ENCODE results near the gene GNAI3.
"Not testable (repeated sequence)": the region's sequence is repeated elsewhere in the genome, so short reads cannot be mapped to it uniquely, and the experiment has no call there.

GNAI3 gene

DNA sequence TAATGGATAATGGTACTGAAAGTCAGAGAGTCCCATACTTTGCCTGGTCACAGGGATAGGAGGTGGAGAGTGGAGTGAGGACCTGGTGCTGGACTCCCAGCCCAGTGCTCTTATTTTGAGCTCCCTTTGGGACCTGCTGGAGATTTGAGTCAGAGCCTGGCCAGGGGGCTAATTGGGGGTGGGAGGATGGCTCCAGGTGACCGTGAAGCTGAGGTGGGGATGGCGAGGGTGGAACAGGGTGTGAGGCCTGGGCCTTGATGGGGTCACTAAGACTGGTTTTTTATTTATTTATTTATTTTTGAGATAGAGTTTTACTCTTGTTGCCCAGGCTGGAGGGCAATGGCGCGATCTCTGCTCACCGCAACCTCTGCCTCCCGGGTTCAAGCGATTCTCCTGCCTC is 89.0 kb downstream of the GNAI3 start:
- no peak for DNase-seq (ENCODE audit: low spot score)

GRCh38 chr1:109639063-109639840 is 90.8 kb downstream of the GNAI3 start:
- peak; percentile 43 for DNase-seq (ENCODE audit: low spot score)

DNA sequence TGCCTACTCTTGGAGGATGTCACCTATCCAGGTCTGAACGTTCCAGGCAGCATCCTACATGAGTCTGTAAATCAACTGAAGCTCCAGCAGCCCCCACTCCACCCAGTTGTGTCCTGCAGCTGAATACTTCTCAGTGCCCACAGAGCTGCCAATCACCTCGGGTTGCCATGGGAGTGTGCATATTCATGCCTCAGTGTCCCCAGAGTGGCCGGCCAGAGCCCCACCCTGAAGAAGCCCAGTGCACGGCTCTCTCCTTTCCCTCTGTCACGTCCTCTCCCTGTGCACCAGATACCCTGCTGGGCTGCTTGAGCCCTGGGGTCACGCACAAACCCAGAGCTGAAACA is 91.4 kb downstream of the GNAI3 start:
- peak; percentile 49 for DNase-seq (ENCODE audit: low spot score)

DNA sequence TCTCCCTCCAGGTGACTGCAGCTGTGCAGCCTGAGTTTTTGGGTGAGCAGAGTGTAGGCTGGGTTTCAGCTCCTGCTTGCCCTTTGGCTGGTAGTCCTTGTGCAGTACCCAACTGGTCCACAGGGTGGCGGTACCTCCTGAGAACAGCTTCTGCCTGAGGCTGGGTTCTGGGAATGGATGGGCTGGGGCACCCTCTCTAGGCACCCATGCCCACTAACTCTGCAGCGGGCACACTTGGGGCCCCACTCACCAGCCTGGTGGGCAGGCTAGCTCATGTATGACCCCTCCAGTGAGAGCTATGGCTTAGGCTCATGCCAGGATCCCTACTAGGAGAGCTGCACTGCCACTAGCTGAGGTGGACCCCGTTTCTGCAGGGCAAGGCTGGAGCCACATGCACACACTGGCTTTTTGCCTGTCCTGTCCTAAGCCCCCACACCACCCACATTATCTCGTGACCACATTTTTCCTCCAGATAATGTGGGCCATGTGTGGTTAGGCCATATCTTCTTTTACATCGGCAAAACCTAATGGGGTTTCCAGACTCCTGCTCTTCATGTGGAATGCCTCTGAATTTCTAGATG is 92.0 kb downstream of the GNAI3 start:
- DNase-seq (ENCODE audit: low spot score): peak; percentile 92

DNA sequence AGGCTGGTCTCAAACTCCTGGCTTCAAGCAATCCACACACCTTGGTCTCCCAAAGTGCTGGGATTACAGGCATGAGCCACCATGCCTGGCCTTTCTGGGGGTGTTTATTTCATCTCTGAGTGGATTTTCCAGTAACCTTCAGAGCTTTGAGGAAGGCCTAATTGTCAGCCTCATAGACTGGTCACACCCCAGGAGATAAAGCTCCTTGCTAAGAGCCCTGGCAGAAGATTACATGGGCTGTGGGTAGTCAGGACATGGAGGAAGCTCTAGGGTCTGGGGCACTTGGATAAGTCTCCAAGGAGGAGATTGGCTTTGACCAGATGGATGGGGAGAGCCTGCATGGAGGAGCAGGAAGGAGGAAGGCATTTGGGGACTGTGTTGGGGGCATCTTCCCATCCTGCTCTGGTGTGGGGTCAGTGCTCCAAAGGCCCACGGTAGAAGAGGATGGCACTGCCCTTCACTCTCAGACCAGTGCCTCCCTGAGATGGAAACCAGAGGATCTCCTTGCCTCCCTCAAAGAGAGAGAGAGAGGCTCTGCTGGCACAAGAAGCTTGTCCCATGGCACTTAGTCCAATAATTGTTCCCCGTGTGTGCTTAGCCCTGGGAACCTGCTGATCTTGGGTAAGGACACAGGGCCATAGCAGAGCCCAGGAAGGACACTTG is 92.8 kb downstream of the GNAI3 start:
- DNase-seq (ENCODE audit: low spot score): peak; percentile 37

DNA sequence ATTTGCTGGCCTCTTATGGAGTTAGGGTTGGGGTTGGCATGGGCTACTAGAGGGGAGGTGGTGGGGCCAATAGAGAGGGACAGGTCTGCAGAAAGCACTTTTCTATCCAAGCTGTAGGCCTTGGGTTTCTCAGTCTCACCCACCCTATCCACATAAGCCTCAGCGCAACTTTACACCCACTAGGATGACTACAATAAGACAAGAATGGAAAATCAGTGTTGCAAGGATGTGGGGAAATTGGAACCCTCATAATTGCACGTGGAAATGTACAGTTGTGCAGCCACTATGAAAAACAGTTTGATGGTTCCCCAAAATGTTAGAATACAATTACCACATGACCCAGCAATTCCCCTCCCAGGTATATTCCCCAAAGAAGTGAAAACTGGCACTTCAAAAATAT is 93.4 kb downstream of the GNAI3 start:
- DNase-seq (ENCODE audit: low spot score): no peak

- no peak for DNase-seq (ENCODE audit: low spot score)
Measured at GRCh38 chr1:109642626-109643025, 94.2 kb downstream of the GNAI3 start.

- peak; percentile 92 for DNase-seq (ENCODE audit: low spot score)
Measured at GRCh38 chr1:109643385-109644230, 95.2 kb downstream of the GNAI3 start.

DNA sequence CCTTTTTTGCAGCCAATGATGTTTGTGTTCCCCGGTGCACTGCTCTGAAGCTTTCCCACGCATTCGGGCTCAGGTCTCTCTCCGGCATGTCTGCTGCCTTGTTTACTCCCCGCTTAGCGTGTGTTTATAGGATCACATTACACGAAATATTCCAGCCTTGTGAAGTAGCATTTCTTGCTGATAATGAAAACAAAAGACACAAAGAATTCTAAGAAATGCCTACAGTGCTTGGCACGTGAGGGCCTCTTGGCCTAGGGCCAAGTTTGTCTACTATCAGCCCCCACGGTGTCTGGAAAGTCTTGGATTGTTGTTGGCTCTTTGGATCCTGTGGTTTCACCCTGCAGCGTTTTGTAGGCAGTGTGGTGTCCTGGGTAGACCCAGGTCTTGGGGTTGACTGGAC is 96.3 kb downstream of the GNAI3 start:
- DNase-seq (ENCODE audit: low spot score): peak; percentile 45

- no peak for DNase-seq (ENCODE audit: low spot score)
Measured at GRCh38 chr1:109649491-109649914, 101.1 kb downstream of the GNAI3 start.

DNA sequence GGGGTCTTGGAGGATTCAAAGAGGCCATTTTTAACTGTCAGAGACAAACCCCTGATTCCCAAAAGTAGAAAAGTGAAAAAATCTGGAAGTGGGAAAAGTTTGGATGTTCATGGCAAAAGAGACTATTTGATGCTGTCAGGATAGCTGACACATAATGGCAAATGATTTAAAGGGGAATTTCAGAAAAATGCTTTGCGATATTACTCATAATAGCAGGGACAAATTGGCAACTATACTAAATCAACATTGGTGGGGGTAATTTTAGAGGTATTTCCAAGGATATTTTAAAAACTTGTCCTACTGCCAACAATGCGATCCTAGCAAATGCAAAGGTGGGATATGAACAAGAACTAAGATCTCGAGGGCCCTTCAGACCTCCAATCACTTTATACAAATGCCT is 102.2 kb downstream of the GNAI3 start:
- DNase-seq (ENCODE audit: low spot score): no peak

DNA sequence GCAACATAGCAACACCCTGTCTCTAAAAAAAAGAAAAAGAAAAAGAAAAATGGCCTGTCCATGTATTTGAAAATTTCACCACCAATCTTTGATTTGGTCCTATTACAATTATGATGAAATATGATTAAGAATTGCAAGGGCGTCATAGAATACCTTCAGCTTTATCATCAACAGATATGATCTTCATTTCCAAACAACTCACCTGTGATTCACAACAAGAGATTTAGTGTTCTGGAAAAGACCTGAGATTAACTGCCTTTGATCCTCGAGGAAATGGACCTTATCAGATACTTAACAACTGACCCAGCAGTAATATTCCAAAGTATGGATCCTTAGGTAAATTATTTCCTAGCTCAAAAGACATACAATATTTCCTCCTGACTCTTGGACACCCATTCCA is 104.0 kb downstream of the GNAI3 start:
- no peak for DNase-seq (ENCODE audit: low spot score)

DNA sequence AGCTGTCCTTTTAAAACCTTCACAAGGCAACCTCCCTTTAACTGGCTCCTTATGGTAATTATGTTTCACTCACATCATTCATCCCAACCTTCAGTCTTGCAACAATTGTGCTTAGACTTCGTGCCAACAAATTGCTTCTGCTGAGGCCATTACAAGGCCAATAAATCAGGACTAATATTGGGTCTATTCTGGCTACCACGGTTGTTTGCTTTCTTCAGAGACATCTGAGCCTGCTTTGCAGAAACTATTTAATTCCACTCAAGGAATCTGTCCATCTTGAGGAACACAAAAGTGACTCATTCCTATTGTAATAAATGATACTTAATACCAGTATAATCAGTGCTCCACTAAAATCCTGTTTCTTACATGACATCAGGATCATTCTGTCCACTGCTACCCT is 104.9 kb downstream of the GNAI3 start:
- DNase-seq (ENCODE audit: low spot score): no peak

- DNase-seq (ENCODE audit: low spot score): no peak
Measured at GRCh38 chr1:109654519-109654918, 106.1 kb downstream of the GNAI3 start.

DNA sequence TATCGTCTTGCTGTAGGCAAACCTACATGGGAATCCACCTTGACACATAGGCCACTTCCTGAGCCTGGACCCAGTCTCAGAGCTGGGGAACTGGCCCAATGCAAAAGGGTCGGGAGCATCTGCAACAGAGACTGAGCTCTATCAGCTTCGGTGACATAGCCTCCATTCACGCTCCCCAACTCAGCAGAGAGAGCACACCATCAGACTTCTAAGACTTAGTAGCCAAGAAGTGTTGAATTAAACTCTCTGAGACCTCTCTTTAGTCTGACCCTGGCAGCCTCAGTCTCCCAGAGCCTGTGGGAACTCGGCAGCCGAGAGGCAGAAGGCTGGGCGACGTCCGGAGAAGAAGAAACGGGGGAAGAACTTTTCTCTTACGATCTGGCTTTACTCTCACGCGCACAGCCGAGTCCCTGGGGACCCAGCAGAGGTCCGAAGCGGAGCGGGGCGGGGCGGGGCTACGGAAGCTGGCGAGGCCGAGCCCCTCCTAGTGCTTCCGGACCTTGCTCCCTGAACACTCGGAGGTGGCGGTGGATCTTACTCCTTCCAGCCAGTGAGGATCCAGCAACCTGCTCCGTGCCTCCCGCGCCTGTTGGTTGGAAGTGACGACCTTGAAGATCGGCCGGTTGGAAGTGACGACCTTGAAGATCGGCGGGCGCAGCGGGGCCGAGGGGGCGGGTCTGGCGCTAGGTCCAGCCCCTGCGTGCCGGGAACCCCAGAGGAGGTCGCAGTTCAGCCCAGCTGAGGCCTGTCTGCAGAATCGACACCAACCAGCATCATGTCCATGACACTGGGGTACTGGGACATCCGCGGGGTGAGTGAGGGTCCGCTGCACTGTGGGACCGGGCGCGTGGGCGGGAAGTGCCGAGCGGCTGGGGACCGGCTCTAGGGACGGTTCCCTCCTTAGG is 107.5 kb downstream of the GNAI3 start, which contains the start of gene GSTM4:
Gene GSTM4, plus strand, starts transcription at position 485 of the 905 bp plus-strand sequence. Its CDS starts 291 bp downstream, at position 776.
- DNase-seq (ENCODE audit: low spot score): peak; percentile 86

- no peak for DNase-seq (ENCODE audit: low spot score)
Measured at GRCh38 chr1:109657395-109657794, 109.0 kb downstream of the GNAI3 start.

GRCh38 chr1:109657970-109658369 is 109.6 kb downstream of the GNAI3 start:
- no peak for DNase-seq (ENCODE audit: low spot score)

DNA sequence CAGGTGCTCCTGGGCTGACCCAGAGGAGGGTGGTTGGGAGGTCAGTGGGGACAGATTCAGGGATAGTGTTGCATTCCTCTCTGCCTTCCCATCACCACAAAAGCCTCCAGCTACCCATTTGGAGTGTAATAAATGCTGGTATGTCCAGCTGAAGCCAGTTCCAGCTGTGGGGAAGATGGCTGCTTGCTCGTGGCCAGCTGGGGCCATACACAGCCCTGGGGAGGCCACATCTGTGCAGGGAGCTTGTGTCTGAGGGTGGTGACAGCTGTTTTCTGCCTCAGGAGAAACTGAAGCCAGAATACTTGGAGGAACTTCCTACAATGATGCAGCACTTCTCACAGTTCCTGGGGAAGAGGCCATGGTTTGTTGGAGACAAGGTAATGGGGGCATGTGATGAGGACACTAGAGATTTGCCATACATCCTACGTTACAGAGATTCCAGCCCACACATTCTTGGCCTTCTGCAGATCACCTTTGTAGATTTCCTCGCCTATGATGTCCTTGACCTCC is 110.2 kb downstream of the GNAI3 start:
- DNase-seq (ENCODE audit: low spot score): no peak

- DNase-seq (ENCODE audit: low spot score): no peak
Measured at GRCh38 chr1:109659145-109659544, 110.7 kb downstream of the GNAI3 start.

GRCh38 chr1:109659997-109660690 is 111.7 kb downstream of the GNAI3 start:
- no peak for DNase-seq (ENCODE audit: low spot score)

DNA sequence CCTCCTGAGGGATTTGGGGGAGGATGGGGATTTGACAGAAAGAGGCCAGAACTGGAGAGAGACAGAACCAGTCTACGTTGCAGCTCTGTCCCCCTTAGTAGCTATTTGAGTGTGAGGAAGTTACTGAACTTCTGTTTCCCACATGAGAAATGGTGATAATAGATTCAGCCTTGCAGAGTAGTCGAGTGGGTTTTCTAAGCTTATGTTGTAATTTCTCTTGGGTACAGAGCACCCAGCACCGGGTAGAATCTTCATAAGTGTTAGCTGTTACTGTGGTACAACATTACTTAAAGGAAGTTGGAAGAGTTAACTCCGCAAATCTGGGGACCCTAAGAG is 112.2 kb downstream of the GNAI3 start:
- DNase-seq (ENCODE audit: low spot score): not testable (repeated sequence)
